ENCODE measurements around the gene RBM47.

- TF ChIP-seq GATA2 (IDR thresholded peaks at IDR 0.05; ENCODE audit: low read depth, low read length) (no peak), GATA3 (IDR thresholded peaks at IDR 0.05; ENCODE audit: low read depth, low read length) (no peak)
Measured at GRCh38 chr4:40678421-40678820, 48.8 kb upstream of the RBM47 start.

All from SH-SY5Y (cell line).